Hippocampal formation (tissue), 2 donors: ENCODE measurements around the gene ATP10A.

Experiments
- DNase-seq, 2 donors: peaks; one replicate each; lab custom pipeline; 2025; lab: John Stamatoyannopoulos, UW

The ATP10A gene

GRCh38 chr15:25740383-25741255, 122.5 kb downstream of the ATP10A start:
- no peak for DNase-seq

DNA sequence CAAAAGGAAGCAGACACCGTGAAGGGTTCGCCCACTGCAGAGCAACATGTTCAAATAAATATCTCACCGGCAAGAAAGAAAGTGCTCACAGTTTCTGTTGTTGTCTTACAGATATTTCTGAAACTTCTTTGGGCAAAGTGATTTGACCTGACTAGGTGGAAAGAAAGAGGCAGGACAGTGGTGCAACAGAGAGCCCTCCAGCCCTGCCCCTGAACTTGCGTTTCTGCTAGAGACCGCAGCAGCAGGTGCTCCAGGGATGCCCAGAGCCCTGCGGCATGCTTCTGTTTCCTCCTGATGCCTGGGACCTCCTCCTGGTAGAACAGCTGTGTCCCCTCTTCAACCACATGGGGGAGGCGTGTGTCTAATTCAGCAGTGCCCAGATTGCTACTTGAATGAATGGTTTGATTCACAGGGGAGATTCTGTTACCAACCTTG, 123.4 kb downstream of the ATP10A start:
- no peak for DNase-seq

- DNase-seq = no peak
Observed at GRCh38 chr15:25738171-25738965, 124.8 kb downstream of the ATP10A start.

DNA sequence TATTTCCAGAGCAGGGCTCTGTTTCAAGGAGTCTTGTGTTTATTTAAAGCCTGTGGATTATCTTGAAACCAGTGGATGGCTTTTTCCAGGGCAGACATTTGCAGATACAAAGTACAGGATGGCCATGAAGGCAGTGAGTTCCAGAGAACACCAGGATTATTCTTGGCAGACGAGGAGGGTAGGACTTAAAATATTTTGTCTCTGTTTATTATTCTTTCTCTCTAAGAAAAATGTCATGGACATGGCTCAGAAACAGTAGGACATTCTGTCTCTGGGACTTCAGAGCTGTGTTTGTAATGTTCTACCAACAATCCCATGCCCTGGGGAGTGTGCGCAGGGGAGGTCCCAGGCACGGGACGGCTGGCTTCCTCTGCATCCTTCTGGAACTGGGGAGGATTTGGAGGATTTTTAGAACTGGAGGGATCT, 125.9 kb downstream of the ATP10A start:
- no peak for DNase-seq

- DNase-seq = no peak
Observed at GRCh38 chr15:25736461-25736860, 126.7 kb downstream of the ATP10A start.

GRCh38 chr15:25735550-25736384, 127.4 kb downstream of the ATP10A start:
- peak in 1 of 2 donors; percentile 32 for DNase-seq

- DNase-seq = no peak
Observed at GRCh38 chr15:25734680-25735355, 128.3 kb downstream of the ATP10A start.

GRCh38 chr15:25733856-25734679, 129.1 kb downstream of the ATP10A start:
- no peak for DNase-seq

GRCh38 chr15:25733036-25733855, 129.9 kb downstream of the ATP10A start:
- no peak for DNase-seq

- DNase-seq = no peak
Observed at GRCh38 chr15:25732191-25732590, 130.9 kb downstream of the ATP10A start.

DNA sequence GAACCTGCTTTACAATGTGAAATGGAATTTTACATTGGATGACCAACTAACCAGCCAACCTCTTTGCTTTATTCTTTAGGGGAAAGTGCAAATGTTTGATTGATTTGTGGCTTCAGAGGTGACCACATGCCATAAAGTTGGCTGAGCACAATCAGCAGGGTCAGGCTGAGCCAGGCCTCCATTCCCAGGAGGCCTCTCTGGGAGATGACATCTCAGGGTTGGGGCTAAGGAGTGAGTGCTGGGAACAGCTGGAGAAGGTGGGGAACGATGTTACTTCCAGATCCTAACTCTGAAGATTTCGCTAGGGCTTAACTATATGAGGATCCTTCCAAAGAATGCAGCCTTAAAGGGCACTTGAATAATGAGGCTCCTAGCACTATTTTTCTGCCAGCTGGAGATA, 131.7 kb downstream of the ATP10A start:
- no peak for DNase-seq

- DNase-seq = no peak
Observed at GRCh38 chr15:25730918-25731317, 132.2 kb downstream of the ATP10A start.

GRCh38 chr15:25728816-25729215, 134.3 kb downstream of the ATP10A start:
- no peak for DNase-seq

DNA sequence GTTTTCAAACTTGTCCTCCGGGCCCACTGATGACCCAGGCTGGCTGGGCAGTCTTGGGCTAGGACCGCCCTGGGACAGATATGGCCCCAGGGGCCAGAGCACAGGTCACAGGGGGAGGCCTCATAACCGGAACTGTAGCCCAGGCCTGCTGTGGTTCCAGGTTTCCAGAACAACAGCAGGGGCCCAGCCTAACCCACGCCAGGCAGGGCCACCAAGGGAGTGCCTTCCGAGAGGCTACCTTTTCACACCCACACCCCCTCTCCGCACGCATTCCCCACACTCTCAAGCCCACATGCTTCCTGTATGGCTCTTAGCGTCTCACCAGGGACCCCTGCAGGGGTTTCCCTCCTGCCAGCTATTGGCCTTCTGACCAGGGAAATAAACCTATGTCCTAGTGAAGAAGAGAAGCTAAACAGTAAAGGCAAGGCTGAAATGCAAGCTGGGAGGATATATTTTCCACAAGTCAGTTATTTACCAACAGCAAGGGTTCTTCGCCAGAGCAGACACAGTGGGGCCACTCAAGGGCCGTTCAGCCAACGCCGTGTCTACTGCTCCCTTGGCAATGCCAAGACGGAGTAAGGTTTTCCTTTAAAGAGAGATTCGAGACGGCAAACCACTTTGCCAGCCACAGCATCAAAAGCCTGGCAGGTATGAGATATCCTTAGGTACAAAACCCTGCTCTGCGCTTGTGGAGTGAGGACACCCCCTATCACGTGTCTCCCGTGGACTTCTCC, 135.1 kb downstream of the ATP10A start:
- no peak for DNase-seq

DNA sequence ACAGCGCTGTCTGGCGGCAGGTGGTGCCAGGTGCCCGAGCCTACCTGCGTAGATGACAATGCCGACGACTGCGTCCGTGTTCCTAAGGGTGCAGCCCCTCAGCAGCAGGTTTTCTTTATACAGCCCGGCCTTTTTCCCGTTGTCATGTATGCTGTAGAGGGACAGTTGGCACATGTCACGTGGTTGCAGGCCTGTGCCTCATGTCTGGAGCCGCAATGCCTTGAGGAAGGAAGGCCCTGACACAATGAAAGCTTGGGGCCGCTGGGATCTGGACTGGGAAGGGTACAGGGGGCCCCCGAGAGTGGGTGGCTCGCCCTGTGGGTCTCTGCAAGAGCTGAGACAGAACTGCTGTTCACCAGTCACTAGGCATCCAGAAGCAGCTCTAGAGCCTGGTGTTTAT, 136.0 kb downstream of the ATP10A start:
- DNase-seq = no peak

DNA sequence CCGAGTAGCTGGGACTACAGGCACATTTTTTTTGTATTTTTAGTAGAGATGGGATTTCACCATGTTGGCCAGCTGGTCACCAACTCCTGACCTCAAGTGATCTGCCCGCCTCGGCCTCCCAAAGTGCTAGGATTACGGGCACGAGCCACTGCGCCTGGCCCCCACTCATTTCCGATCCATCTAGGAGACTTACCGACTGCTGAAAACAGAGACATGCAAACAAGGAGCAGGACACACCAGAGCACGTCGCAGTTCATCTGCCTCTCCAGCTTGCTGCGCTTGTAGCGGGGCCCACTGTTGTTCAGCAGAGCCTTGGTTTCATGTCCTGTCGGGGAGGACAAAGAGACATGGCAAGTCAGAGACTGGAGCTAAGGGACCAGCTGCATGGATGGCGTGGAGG, 137.4 kb downstream of the ATP10A start:
- DNase-seq = no peak

GRCh38 chr15:25724899-25725298, 138.2 kb downstream of the ATP10A start:
- DNase-seq = no peak

DNA sequence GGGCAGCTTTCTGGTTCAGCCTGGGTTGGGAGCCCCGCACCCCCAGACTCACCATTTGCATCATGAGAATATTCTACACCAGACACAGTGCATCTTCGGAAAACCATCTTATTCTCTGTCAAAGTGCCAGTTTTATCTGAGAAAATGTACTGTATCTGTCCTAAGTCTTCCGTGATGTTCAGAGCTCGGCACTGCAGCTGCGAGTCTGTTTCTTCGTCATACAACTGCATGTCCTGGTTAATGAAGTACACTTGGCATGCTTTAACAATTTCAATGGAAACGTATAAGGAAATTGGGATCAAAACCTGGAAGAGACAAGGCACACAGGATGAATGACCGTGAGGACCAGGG, 141.5 kb downstream of the ATP10A start:
- no peak for DNase-seq
